Measurements from ENCODE around the gene POLR2J3.
"Not testable (repeated sequence)": the region's sequence is repeated elsewhere in the genome, so short reads cannot be mapped to it uniquely, and the experiment has no call there.

The POLR2J3 gene

DNA sequence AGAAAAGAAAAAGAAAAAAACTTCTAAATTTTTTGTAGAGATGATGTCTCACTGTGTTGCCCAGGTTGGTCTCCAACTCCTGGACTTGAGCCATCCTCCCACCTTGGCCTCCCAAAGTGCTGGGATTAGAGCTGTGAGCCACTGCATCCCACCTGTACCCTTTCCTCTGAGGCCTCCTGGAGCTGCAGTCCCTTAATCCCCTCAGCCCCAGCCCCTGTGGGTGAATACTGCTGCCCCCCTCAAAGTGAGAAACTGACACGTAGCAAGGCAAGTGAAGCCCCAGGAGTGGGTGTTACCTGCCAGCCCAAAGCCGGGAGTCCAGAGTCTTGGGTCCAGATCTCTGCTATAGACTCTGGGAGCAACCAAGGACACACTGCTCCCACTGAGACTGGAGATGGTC, 47.6 kb downstream of the POLR2J3 start:
- DNase-seq (ENCODE audit: low read depth in 2 of 3, low spot score in 2 of 3), result not testable (repeated sequence)

DNA sequence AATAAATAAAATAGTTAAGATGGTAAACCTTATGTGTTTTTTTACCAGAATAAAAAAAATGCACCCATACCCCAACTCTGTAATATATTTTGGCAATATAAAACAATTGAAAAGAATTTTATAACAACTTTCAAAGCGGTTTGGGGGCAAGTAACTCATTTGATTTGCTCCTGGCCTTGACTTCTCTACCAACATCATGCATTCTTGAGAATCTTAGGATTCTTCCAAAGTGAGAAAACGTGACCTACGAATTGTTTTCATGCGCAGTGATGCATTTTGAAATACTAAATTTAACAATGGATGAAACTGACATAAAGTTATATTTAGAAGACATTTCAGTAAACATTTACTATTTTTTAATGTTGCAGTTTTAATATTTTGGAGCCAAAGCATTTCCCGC, 51.6 kb downstream of the POLR2J3 start:
- not testable (repeated sequence) for DNase-seq (ENCODE audit: low read depth in 2 of 3, low spot score in 2 of 3)

GRCh38 chr7:102517550-102518147, 54.7 kb downstream of the POLR2J3 start, which contains the start of gene RASA4B:
TSS of gene RASA4B (minus strand) at chr7:102517777. CDS start at chr7:102517710, 67 bp downstream.
- DNase-seq (ENCODE audit: low read depth in 2 of 3, low spot score in 2 of 3), result not testable (repeated sequence)

Measured in activated CD8-positive, alpha-beta memory T cell treated with anti-CD3 and anti-CD28 coated beads for 48 hours (primary cell).